GM21576 (cell line): ENCODE data around the gene FADS6.

Experiments
- ATAC-seq: cut with Tn5 transposase; IDR thresholded peaks from one replicate; pipeline ENCODE4 v1.9.1; 2021; ENCODE audit warnings: mild to moderate bottlenecking, moderate library complexity; ENCODE audit not compliant: unreplicated experiment

The FADS6 gene

GRCh38 chr17:74833501-74834377 lies 59.7 kb downstream of the FADS6 start:
- ATAC-seq, result no peak

GRCh38 chr17:74832421-74832820 lies 61.0 kb downstream of the FADS6 start:
- ATAC-seq, result no peak

- ATAC-seq, result no peak
These were observed 61.8 kb downstream of the FADS6 start for GRCh38 chr17:74831444-74832146.

GRCh38 chr17:74830861-74831260 lies 62.6 kb downstream of the FADS6 start:
- no peak for ATAC-seq

- no peak for ATAC-seq
These were observed 65.6 kb downstream of the FADS6 start for GRCh38 chr17:74827800-74828199.
